ENCODE measurements around the gene NKX2-1. TPM values are rescaled to one million over a fixed set of nuclear protein-coding genes. Genes with fewer than 3 reads are reported as not detected.

Gene NKX2-1
- total and polyA plus RNA-seq, 2 donors, result not detected

- WGBS, result 2% methylated on average over 38 of the region's 38 CpGs
- DNase-seq (ENCODE audit: extremely low spot score), result no peak
Observed at GRCh38 chr14:36513451-36514277, 6.4 kb downstream of the NKX2-1 start.

GRCh38 chr14:36513012-36513420, 7.0 kb downstream of the NKX2-1 start:
- no peaks in the 10 kb centered on the region for H3K36me3 ChIP-seq (ENCODE audit: insufficient read depth)
- no peak for DNase-seq (ENCODE audit: extremely low spot score)
- 2% methylated on average over 17 of the region's 17 CpGs for WGBS
- H3K4me3 ChIP-seq (ENCODE audit: low read depth, low read length), result no peak overlapping the region
- H3K4me1 ChIP-seq (ENCODE audit: insufficient read depth), result no peaks in the 10 kb centered on the region
- H3K27ac ChIP-seq (ENCODE audit: low read depth), result no peak overlapping the region

More at GRCh38 chr14:36513451-36514277, 6.4 kb downstream of the NKX2-1 start:
- peaks cover under 1% of the 10 kb centered on the region for H3K4me1 ChIP-seq (ENCODE audit: insufficient read depth)
- H3K36me3 ChIP-seq (ENCODE audit: insufficient read depth), result no peaks in the 10 kb centered on the region
- no peak overlapping the region for H3K27ac ChIP-seq (ENCODE audit: low read depth)
- H3K4me3 ChIP-seq (ENCODE audit: low read depth, low read length), result no peak overlapping the region

GRCh38 chr14:36512585-36513003, 7.4 kb downstream of the NKX2-1 start:
- Histone ChIP-seq H3K4me1 (ENCODE audit: insufficient read depth) (no peaks in the 10 kb centered on the region), H3K27ac (ENCODE audit: low read depth) (no peak overlapping the region), H3K36me3 (ENCODE audit: insufficient read depth) (no peaks in the 10 kb centered on the region), H3K4me3 (ENCODE audit: low read depth, low read length) (no peak overlapping the region)
- WGBS, result 2% methylated on average over 9 of the region's 9 CpGs
- no peak for DNase-seq (ENCODE audit: extremely low spot score)

- no peak overlapping the region for H3K27ac ChIP-seq (ENCODE audit: low read depth)
- no peaks in the 10 kb centered on the region for H3K36me3 ChIP-seq (ENCODE audit: insufficient read depth)
- no peaks in the 10 kb centered on the region for H3K4me1 ChIP-seq (ENCODE audit: insufficient read depth)
- DNase-seq (ENCODE audit: extremely low spot score), result no peak
- WGBS, result 5% methylated on average over 7 of the region's 7 CpGs
- H3K4me3 ChIP-seq (ENCODE audit: low read depth, low read length), result no peak overlapping the region
Observed at GRCh38 chr14:36511981-36512584, 7.9 kb downstream of the NKX2-1 start.

GRCh38 chr14:36510874-36511273, 9.2 kb downstream of the NKX2-1 start:
- 6% methylated on average over 6 of the region's 6 CpGs for WGBS
- no peak for DNase-seq (ENCODE audit: extremely low spot score)
- H3K36me3 ChIP-seq (ENCODE audit: insufficient read depth), result no peaks in the 10 kb centered on the region
- no peak overlapping the region for H3K27ac ChIP-seq (ENCODE audit: low read depth)
- H3K4me1 ChIP-seq (ENCODE audit: insufficient read depth), result no peaks in the 10 kb centered on the region
- no peak overlapping the region for H3K4me3 ChIP-seq (ENCODE audit: low read depth, low read length)

GRCh38 chr14:36510078-36510799, 9.8 kb downstream of the NKX2-1 start:
- 4% methylated on average over 20 of the region's 20 CpGs for WGBS
- Histone ChIP-seq H3K4me1 (ENCODE audit: insufficient read depth) (peaks cover 3% of the 10 kb centered on the region), H3K27ac (ENCODE audit: low read depth) (no peak overlapping the region), H3K36me3 (ENCODE audit: insufficient read depth) (no peaks in the 10 kb centered on the region), H3K4me3 (ENCODE audit: low read depth, low read length) (no peak overlapping the region)
- no peak for DNase-seq (ENCODE audit: extremely low spot score)

- 7% methylated on average over 14 of the region's 14 CpGs for WGBS
- no peak overlapping the region for H3K27ac ChIP-seq (ENCODE audit: low read depth)
- DNase-seq (ENCODE audit: extremely low spot score), result no peak
- H3K4me1 ChIP-seq (ENCODE audit: insufficient read depth), result peaks cover 3% of the 10 kb centered on the region
- no peak overlapping the region for H3K4me3 ChIP-seq (ENCODE audit: low read depth, low read length)
- no peaks in the 10 kb centered on the region for H3K36me3 ChIP-seq (ENCODE audit: insufficient read depth)
Observed at GRCh38 chr14:36509069-36509917, 10.7 kb downstream of the NKX2-1 start.

- Histone ChIP-seq H3K36me3 (ENCODE audit: insufficient read depth) (no peaks in the 10 kb centered on the region), H3K4me3 (ENCODE audit: low read depth, low read length) (no peak overlapping the region), H3K4me1 (ENCODE audit: insufficient read depth) (peaks cover 3% of the 10 kb centered on the region), H3K27ac (ENCODE audit: low read depth) (no peak overlapping the region)
- WGBS, result 4% methylated on average over 32 of the region's 32 CpGs
- DNase-seq (ENCODE audit: extremely low spot score), result no peak
Observed at GRCh38 chr14:36508418-36509068, 11.5 kb downstream of the NKX2-1 start.

- Histone ChIP-seq H3K4me3 (ENCODE audit: low read depth, low read length) (no peak overlapping the region), H3K4me1 (ENCODE audit: insufficient read depth) (peaks cover 3% of the 10 kb centered on the region), H3K27ac (ENCODE audit: low read depth) (no peak overlapping the region), H3K36me3 (ENCODE audit: insufficient read depth) (no peaks in the 10 kb centered on the region)
- 4% methylated on average over 28 of the region's 28 CpGs for WGBS
- no peak for DNase-seq (ENCODE audit: extremely low spot score)
Observed at GRCh38 chr14:36507847-36508417, 12.1 kb downstream of the NKX2-1 start.

GRCh38 chr14:36506732-36507614, 13.1 kb downstream of the NKX2-1 start:
- no peak for DNase-seq (ENCODE audit: extremely low spot score)
- H3K4me1 ChIP-seq (ENCODE audit: insufficient read depth), result peaks cover 3% of the 10 kb centered on the region
- H3K36me3 ChIP-seq (ENCODE audit: insufficient read depth), result no peaks in the 10 kb centered on the region
- 8% methylated on average over 10 of the region's 10 CpGs for WGBS
- no peak overlapping the region for H3K27ac ChIP-seq (ENCODE audit: low read depth)
- H3K4me3 ChIP-seq (ENCODE audit: low read depth, low read length), result no peak overlapping the region

- H3K36me3 ChIP-seq (ENCODE audit: insufficient read depth), result no peaks in the 10 kb centered on the region
- H3K4me1 ChIP-seq (ENCODE audit: insufficient read depth), result peaks cover 3% of the 10 kb centered on the region
- WGBS, result 2% methylated on average over 35 of the region's 35 CpGs
- H3K4me3 ChIP-seq (ENCODE audit: low read depth, low read length), result no peak overlapping the region
- no peak overlapping the region for H3K27ac ChIP-seq (ENCODE audit: low read depth)
- DNase-seq (ENCODE audit: extremely low spot score), result no peak
Observed at GRCh38 chr14:36505892-36506731, 13.9 kb downstream of the NKX2-1 start.

Data from urinary bladder (tissue), 4 donors.